ENCODE results near the gene NSMCE1. TPM values are rescaled to one million over a fixed set of nuclear protein-coding genes. Genes with fewer than 3 reads are reported as not detected.
"Not testable (repeated sequence)": the region's sequence is repeated elsewhere in the genome, so short reads cannot be mapped to it uniquely, and the experiment has no call there.

The NSMCE1 gene
- total RNA-seq, 2 experiments from 2014 or later, result 31.9 to 33.9 TPM

- H3K36me3 ChIP-seq (ENCODE audit: insufficient read depth, low read length), result peaks cover 24% of the 10 kb centered on the region
- no peaks in the 10 kb centered on the region for H3K27me3 ChIP-seq (ENCODE audit: control insufficient read depth in 1 of 2, insufficient read depth in 2 of 2, low read length in 2 of 2)
- H3K4me1 ChIP-seq (ENCODE audit: insufficient read depth, low read length), result peaks cover 26% of the 10 kb centered on the region
- Mint-ChIP-seq H3K4me3 (peak overlapping the region; percentile 21), H3K36me3 (ENCODE audit: low read depth) (peaks cover 72% of the 10 kb centered on the region), H3K9me3 (no peaks in the 10 kb centered on the region), H3K27me3 (no peaks in the 10 kb centered on the region), H3K4me1 (ENCODE audit: low read depth) (peaks cover 65% of the 10 kb centered on the region), H3K27ac (no peak overlapping the region)
- DNase-seq (no peak), ATAC-seq (ENCODE audit: poor library complexity) (no peak)
- ChIA-PET CTCF (interaction anchor here (0.7 kb wide), 1 partner anchor 116 kb away, joined by 3 read pairs; no protein-coding TSS in a partner anchor), POLR2A (interaction anchor here (1.0 to 1.8 kb wide), 5 partner anchors 12 to 67 kb away, joined by 3 to 5 read pairs (median 4); partner anchors contain the start of gene NSMCE1)
- no peak overlapping the region for H3K27ac ChIP-seq (ENCODE audit: low read depth in 1 of 2, low read length in 2 of 2)
- intact Hi-C loops (cut with DNase I, micrococcal nuclease), result no loop called here
- no peak overlapping the region for H3K4me3 ChIP-seq (ENCODE audit: low read length)
- no peak for TF ChIP-seq CTCF (IDR thresholded peaks at IDR 0.05)
- H3K9me3 ChIP-seq (ENCODE audit: control insufficient read depth in 1 of 2, insufficient read depth in 1 of 2, low read length in 2 of 2), result peaks cover 0 to 3% of the 10 kb centered on the region in 2 experiments
Observed at GRCh38 chr16:27252206-27252585, 16.4 kb downstream of the NSMCE1 start.

GRCh38 chr16:27251541-27252205, 16.9 kb downstream of the NSMCE1 start:
- intact Hi-C loops (cut with DNase I, micrococcal nuclease), result no loop called here
- no peaks in the 10 kb centered on the region for H3K9me3 Mint-ChIP-seq
- no peak overlapping the region for H3K27ac Mint-ChIP-seq
- Histone ChIP-seq H3K9me3 (ENCODE audit: control insufficient read depth in 1 of 2, insufficient read depth in 1 of 2, low read length in 2 of 2) (peaks cover 0 to 3% of the 10 kb centered on the region in 2 experiments), H3K27ac (ENCODE audit: low read depth in 1 of 2, low read length in 2 of 2) (no peak overlapping the region), H3K4me3 (ENCODE audit: low read length) (no peak overlapping the region), H3K27me3 (ENCODE audit: control insufficient read depth in 1 of 2, insufficient read depth in 2 of 2, low read length in 2 of 2) (no peaks in the 10 kb centered on the region), H3K36me3 (ENCODE audit: insufficient read depth, low read length) (peaks cover 19% of the 10 kb centered on the region), H3K4me1 (ENCODE audit: insufficient read depth, low read length) (peaks cover 27% of the 10 kb centered on the region)
- ATAC-seq (ENCODE audit: poor library complexity), result no peak
- no peak for DNase-seq
- H3K4me1 Mint-ChIP-seq (ENCODE audit: low read depth), result peaks cover 70% of the 10 kb centered on the region
- ChIA-PET CTCF (interaction anchor here (4.4 kb wide), 1 partner anchor 15 kb away, joined by 28 read pairs; no protein-coding TSS in a partner anchor), POLR2A (interaction anchor here (1.3 to 1.8 kb wide), 4 partner anchors 12 to 67 kb away, joined by 3 to 5 read pairs (median 4); no protein-coding TSS in a partner anchor)
- peak overlapping the region; percentile 21 for H3K4me3 Mint-ChIP-seq
- no peak for TF ChIP-seq CTCF (IDR thresholded peaks at IDR 0.05)
- no peaks in the 10 kb centered on the region for H3K27me3 Mint-ChIP-seq
- H3K36me3 Mint-ChIP-seq (ENCODE audit: low read depth), result peaks cover 70% of the 10 kb centered on the region

- ATAC-seq (ENCODE audit: poor library complexity); H3K27ac ChIP-seq (ENCODE audit: low read depth in 1 of 2, low read length in 2 of 2); H3K4me3 Mint-ChIP-seq; H3K9me3 ChIP-seq (ENCODE audit: control insufficient read depth in 1 of 2, insufficient read depth in 1 of 2, low read length in 2 of 2); H3K27me3 ChIP-seq (ENCODE audit: control insufficient read depth in 1 of 2, insufficient read depth in 2 of 2, low read length in 2 of 2); DNase-seq; intact Hi-C loops (cut with DNase I, micrococcal nuclease); H3K27me3 Mint-ChIP-seq; H3K9me3 Mint-ChIP-seq; H3K4me3 ChIP-seq (ENCODE audit: low read length); H3K27ac Mint-ChIP-seq: not testable (repeated sequence)
- Histone ChIP-seq H3K4me1 (ENCODE audit: insufficient read depth, low read length) (peaks cover 42% of the 10 kb centered on the region), H3K36me3 (ENCODE audit: insufficient read depth, low read length) (peaks cover 15% of the 10 kb centered on the region)
- Mint-ChIP-seq H3K36me3 (ENCODE audit: low read depth) (peaks cover 52% of the 10 kb centered on the region), H3K4me1 (ENCODE audit: low read depth) (peaks cover 69% of the 10 kb centered on the region)
- ChIA-PET CTCF (interaction anchor here (0.6 to 4.4 kb wide), 5 partner anchors 12 to 70 kb away, joined by 3 to 28 read pairs (median 6); no protein-coding TSS in a partner anchor), POLR2A (interaction anchor here (0.8 to 1.4 kb wide), 3 partner anchors 9 to 14 kb away, joined by 3 read pairs; no protein-coding TSS in a partner anchor)
Observed at GRCh38 chr16:27248886-27249285, 19.7 kb downstream of the NSMCE1 start.

Data from CD4-positive, alpha-beta T cell (primary cell).